ENCODE measurements around the gene TMEM63C. TPM values are rescaled to one million over a fixed set of nuclear protein-coding genes. Genes with fewer than 3 reads are reported as not detected.

TMEM63C gene
- total RNA-seq, 4 donors from 2014 or later: 0.08 to 0.13 (median 0.10) TPM; not detected in 1

GRCh38 chr14:77256694-77257093 lies 75.1 kb downstream of the TMEM63C start:
- no peaks in the 10 kb centered on the region for H3K9me3 ChIP-seq
- no peaks in the 10 kb centered on the region for H3K36me3 ChIP-seq
- peaks cover 70% of the 10 kb centered on the region for H3K27me3 ChIP-seq
- no peak for ATAC-seq
- WGBS, 2 donors (ENCODE audit: low coverage in 1 of 2): 100% methylated on average over 1 of the region's 8 CpGs; no CpG with 5 or more reads in 1 of the 2 donors
- no peaks in the 10 kb centered on the region for H3K4me1 ChIP-seq
- H3K4me3 ChIP-seq: no peak overlapping the region
- H3K27ac ChIP-seq: no peak overlapping the region
- TF ChIP-seq CTCF (IDR thresholded peaks at IDR 0.05): no peak
- TF ChIP-seq POLR2AphosphoS5 (IDR thresholded peaks at IDR 0.05): no peak
- no peak for TF ChIP-seq EP300 (IDR thresholded peaks at IDR 0.05)
- no peak for TF ChIP-seq POLR2A (IDR thresholded peaks at IDR 0.05)

- Histone ChIP-seq H3K4me3 (no peak overlapping the region), H3K27me3 (peaks cover 68% of the 10 kb centered on the region), H3K36me3 (no peaks in the 10 kb centered on the region), H3K4me1 (no peaks in the 10 kb centered on the region), H3K27ac (no peak overlapping the region), H3K9me3 (no peaks in the 10 kb centered on the region)
- ATAC-seq: no peak
- WGBS, 2 donors (ENCODE audit: low coverage in 1 of 2): 81% methylated on average over 4 of the region's 10 CpGs; no CpG with 5 or more reads in 1 of the 2 donors
- TF ChIP-seq EP300 (IDR thresholded peaks at IDR 0.05) (no peak), CTCF (IDR thresholded peaks at IDR 0.05) (no peak), POLR2AphosphoS5 (IDR thresholded peaks at IDR 0.05) (no peak), POLR2A (IDR thresholded peaks at IDR 0.05) (no peak)
These were observed 76.1 kb downstream of the TMEM63C start for GRCh38 chr14:77257700-77258099.

- TF ChIP-seq CTCF (IDR thresholded peaks at IDR 0.05): no peak
- no peak for TF ChIP-seq EP300 (IDR thresholded peaks at IDR 0.05)
- no peak for TF ChIP-seq POLR2A (IDR thresholded peaks at IDR 0.05)
- no peak for TF ChIP-seq POLR2AphosphoS5 (IDR thresholded peaks at IDR 0.05)
- Histone ChIP-seq H3K4me1 (no peaks in the 10 kb centered on the region), H3K4me3 (no peak overlapping the region), H3K27me3 (peaks cover 59% of the 10 kb centered on the region), H3K36me3 (no peaks in the 10 kb centered on the region), H3K9me3 (no peaks in the 10 kb centered on the region), H3K27ac (no peak overlapping the region)
- no peak for ATAC-seq
- WGBS, 2 donors (ENCODE audit: low coverage in 1 of 2): no CpG with 5 or more reads among the region's 5 CpGs
These were observed 77.0 kb downstream of the TMEM63C start for GRCh38 chr14:77258566-77258965.

GRCh38 chr14:77259025-77259715 lies 77.6 kb downstream of the TMEM63C start:
- ATAC-seq: no peak
- Histone ChIP-seq H3K4me3 (no peak overlapping the region), H3K4me1 (no peaks in the 10 kb centered on the region), H3K9me3 (no peaks in the 10 kb centered on the region), H3K36me3 (no peaks in the 10 kb centered on the region), H3K27ac (no peak overlapping the region), H3K27me3 (peaks cover 55% of the 10 kb centered on the region)
- whole genome bisulfite sequencing, 2 donors (ENCODE audit: low coverage in 1 of 2): 40 to 100% methylated on average over 1 to 2 of the region's 11 CpGs
- TF ChIP-seq POLR2A (IDR thresholded peaks at IDR 0.05) (no peak), CTCF (IDR thresholded peaks at IDR 0.05) (no peak), POLR2AphosphoS5 (IDR thresholded peaks at IDR 0.05) (no peak), EP300 (IDR thresholded peaks at IDR 0.05) (no peak)

- WGBS, 2 donors (ENCODE audit: low coverage in 1 of 2): 70 to 92% methylated on average over 2 to 5 of the region's 11 CpGs
- Histone ChIP-seq H3K36me3 (no peaks in the 10 kb centered on the region), H3K27me3 (peaks cover 55% of the 10 kb centered on the region), H3K4me1 (no peaks in the 10 kb centered on the region), H3K4me3 (no peak overlapping the region), H3K9me3 (no peaks in the 10 kb centered on the region), H3K27ac (no peak overlapping the region)
- TF ChIP-seq CTCF (IDR thresholded peaks at IDR 0.05) (no peak), POLR2AphosphoS5 (IDR thresholded peaks at IDR 0.05) (no peak), EP300 (IDR thresholded peaks at IDR 0.05) (no peak), POLR2A (IDR thresholded peaks at IDR 0.05) (no peak)
- ATAC-seq: no peak
These were observed 78.6 kb downstream of the TMEM63C start for GRCh38 chr14:77260199-77260598.
